ENCODE results near the gene ATG7. TPM values are rescaled to one million over a fixed set of nuclear protein-coding genes. Genes with fewer than 3 reads are reported as not detected.
A peak's percentile ranks its signal among the peaks of the same experiment; 100 is the strongest.

ATG7 gene
- polyA plus RNA-seq, 1 donor, result 16.6 TPM

- no CpG with 5 or more reads among the region's 16 CpGs for WGBS (ENCODE audit: insufficient coverage, low lambda C conversion rate)
- Histone ChIP-seq H3K36me3 (ENCODE audit: control insufficient read depth, insufficient read depth, low read length) (peaks cover 61% of the 10 kb centered on the region), H3K27ac (ENCODE audit: low read length) (no peak overlapping the region), H3K27me3 (ENCODE audit: control insufficient read depth, insufficient read depth, low read length) (no peaks in the 10 kb centered on the region), H3K4me1 (ENCODE audit: control insufficient read depth, insufficient read depth, low read length) (peaks cover 6% of the 10 kb centered on the region), H3K4me3 (ENCODE audit: low read length) (no peak overlapping the region), H3K9me3 (ENCODE audit: control insufficient read depth, low read depth, low read length) (no peaks in the 10 kb centered on the region)
- peak; percentile 34 for DNase-seq
These were observed 284.9 kb downstream of the ATG7 start for GRCh38 chr3:11556851-11557644.

GRCh38 chr3:11558002-11558401, 285.8 kb downstream of the ATG7 start:
- Histone ChIP-seq H3K9me3 (ENCODE audit: control insufficient read depth, low read depth, low read length) (no peaks in the 10 kb centered on the region), H3K27me3 (ENCODE audit: control insufficient read depth, insufficient read depth, low read length) (no peaks in the 10 kb centered on the region), H3K36me3 (ENCODE audit: control insufficient read depth, insufficient read depth, low read length) (peaks cover 71% of the 10 kb centered on the region), H3K27ac (ENCODE audit: low read length) (no peak overlapping the region), H3K4me3 (ENCODE audit: low read length) (no peak overlapping the region), H3K4me1 (ENCODE audit: control insufficient read depth, insufficient read depth, low read length) (peaks cover 6% of the 10 kb centered on the region)
- DNase-seq, result no peak
- no CpG with 5 or more reads among the region's 13 CpGs for WGBS (ENCODE audit: insufficient coverage, low lambda C conversion rate)

GRCh38 chr3:11558411-11558903, 286.3 kb downstream of the ATG7 start:
- H3K4me3 ChIP-seq (ENCODE audit: low read length), result no peak overlapping the region
- H3K36me3 ChIP-seq (ENCODE audit: control insufficient read depth, insufficient read depth, low read length), result peaks cover 73% of the 10 kb centered on the region
- H3K27me3 ChIP-seq (ENCODE audit: control insufficient read depth, insufficient read depth, low read length), result no peaks in the 10 kb centered on the region
- WGBS (ENCODE audit: insufficient coverage, low lambda C conversion rate), result 20% methylated on average over 1 of the region's 17 CpGs
- H3K4me1 ChIP-seq (ENCODE audit: control insufficient read depth, insufficient read depth, low read length), result peaks cover 6% of the 10 kb centered on the region
- DNase-seq, result no peak
- no peaks in the 10 kb centered on the region for H3K9me3 ChIP-seq (ENCODE audit: control insufficient read depth, low read depth, low read length)
- H3K27ac ChIP-seq (ENCODE audit: low read length), result no peak overlapping the region

- Histone ChIP-seq H3K9me3 (ENCODE audit: control insufficient read depth, low read depth, low read length) (no peaks in the 10 kb centered on the region), H3K27ac (ENCODE audit: low read length) (no peak overlapping the region), H3K27me3 (ENCODE audit: control insufficient read depth, insufficient read depth, low read length) (no peaks in the 10 kb centered on the region), H3K36me3 (ENCODE audit: control insufficient read depth, insufficient read depth, low read length) (peaks cover 75% of the 10 kb centered on the region), H3K4me1 (ENCODE audit: control insufficient read depth, insufficient read depth, low read length) (peaks cover 6% of the 10 kb centered on the region), H3K4me3 (ENCODE audit: low read length) (no peak overlapping the region)
- no CpG with 5 or more reads among the region's 37 CpGs for WGBS (ENCODE audit: insufficient coverage, low lambda C conversion rate)
- DNase-seq, result no peak
These were observed 287.0 kb downstream of the ATG7 start for GRCh38 chr3:11558918-11559815.

GRCh38 chr3:11559816-11560633, 287.8 kb downstream of the ATG7 start:
- Histone ChIP-seq H3K36me3 (ENCODE audit: control insufficient read depth, insufficient read depth, low read length) (peaks cover 75% of the 10 kb centered on the region), H3K9me3 (ENCODE audit: control insufficient read depth, low read depth, low read length) (no peaks in the 10 kb centered on the region), H3K4me3 (ENCODE audit: low read length) (no peak overlapping the region), H3K27me3 (ENCODE audit: control insufficient read depth, insufficient read depth, low read length) (no peaks in the 10 kb centered on the region), H3K27ac (ENCODE audit: low read length) (no peak overlapping the region), H3K4me1 (ENCODE audit: control insufficient read depth, insufficient read depth, low read length) (peaks cover 6% of the 10 kb centered on the region)
- WGBS (ENCODE audit: insufficient coverage, low lambda C conversion rate), result no CpG with 5 or more reads among the region's 15 CpGs
- DNase-seq, result no peak

- no CpG with 5 or more reads among the region's 12 CpGs for WGBS (ENCODE audit: insufficient coverage, low lambda C conversion rate)
- no peak overlapping the region for H3K27ac ChIP-seq (ENCODE audit: low read length)
- peaks cover 6% of the 10 kb centered on the region for H3K4me1 ChIP-seq (ENCODE audit: control insufficient read depth, insufficient read depth, low read length)
- no peaks in the 10 kb centered on the region for H3K9me3 ChIP-seq (ENCODE audit: control insufficient read depth, low read depth, low read length)
- H3K4me3 ChIP-seq (ENCODE audit: low read length), result no peak overlapping the region
- peaks cover 75% of the 10 kb centered on the region for H3K36me3 ChIP-seq (ENCODE audit: control insufficient read depth, insufficient read depth, low read length)
- no peaks in the 10 kb centered on the region for H3K27me3 ChIP-seq (ENCODE audit: control insufficient read depth, insufficient read depth, low read length)
- no peak for DNase-seq
These were observed 288.5 kb downstream of the ATG7 start for GRCh38 chr3:11560746-11561145.

- Histone ChIP-seq H3K4me1 (ENCODE audit: control insufficient read depth, insufficient read depth, low read length) (no peaks in the 10 kb centered on the region), H3K4me3 (ENCODE audit: low read length) (no peak overlapping the region), H3K9me3 (ENCODE audit: control insufficient read depth, low read depth, low read length) (no peaks in the 10 kb centered on the region), H3K36me3 (ENCODE audit: control insufficient read depth, insufficient read depth, low read length) (peaks cover 80% of the 10 kb centered on the region), H3K27me3 (ENCODE audit: control insufficient read depth, insufficient read depth, low read length) (no peaks in the 10 kb centered on the region), H3K27ac (ENCODE audit: low read length) (no peak overlapping the region)
- DNase-seq, result no peak
- no CpG with 5 or more reads among the region's 17 CpGs for WGBS (ENCODE audit: insufficient coverage, low lambda C conversion rate)
These were observed 290.2 kb downstream of the ATG7 start for GRCh38 chr3:11562277-11562881.

DNA sequence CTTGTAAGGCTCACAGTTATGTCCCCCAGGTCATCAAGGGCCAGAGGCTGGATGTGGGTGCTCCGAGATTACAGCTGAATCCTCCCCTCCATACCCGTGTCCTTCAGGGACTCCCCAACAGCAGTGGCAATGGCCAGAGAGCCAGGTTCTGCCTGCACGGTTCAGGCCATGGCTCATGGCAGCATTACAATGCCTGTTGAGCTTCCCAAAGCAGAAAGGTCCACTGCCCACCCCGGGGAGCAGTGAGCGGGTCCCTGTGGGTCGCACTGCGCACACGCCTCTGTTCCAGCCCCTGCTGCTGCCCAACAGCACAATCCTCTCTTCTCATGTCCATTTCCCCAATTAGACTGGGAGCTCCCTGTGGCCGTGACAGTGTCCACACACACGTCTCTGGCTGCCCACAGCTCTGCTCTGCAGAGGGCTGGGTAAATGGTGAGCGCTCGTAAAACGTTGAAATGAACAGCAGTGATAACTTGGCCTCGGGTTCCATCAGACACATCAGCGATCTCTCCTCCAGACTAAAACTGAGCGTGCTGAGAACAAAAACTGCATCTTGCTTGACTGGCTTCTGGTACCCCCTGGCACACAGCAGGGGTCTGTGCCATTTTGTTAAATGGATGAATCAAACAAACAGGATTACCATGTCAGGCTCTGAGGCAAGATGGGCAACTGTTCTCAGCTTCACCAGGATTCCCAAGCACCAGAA, 291.1 kb downstream of the ATG7 start:
- no peaks in the 10 kb centered on the region for H3K27me3 ChIP-seq (ENCODE audit: control insufficient read depth, insufficient read depth, low read length)
- DNase-seq, result no peak
- 80% methylated on average over 1 of the region's 16 CpGs for WGBS (ENCODE audit: insufficient coverage, low lambda C conversion rate)
- no peak overlapping the region for H3K4me3 ChIP-seq (ENCODE audit: low read length)
- peaks cover 80% of the 10 kb centered on the region for H3K36me3 ChIP-seq (ENCODE audit: control insufficient read depth, insufficient read depth, low read length)
- no peak overlapping the region for H3K27ac ChIP-seq (ENCODE audit: low read length)
- no peaks in the 10 kb centered on the region for H3K4me1 ChIP-seq (ENCODE audit: control insufficient read depth, insufficient read depth, low read length)
- no peaks in the 10 kb centered on the region for H3K9me3 ChIP-seq (ENCODE audit: control insufficient read depth, low read depth, low read length)

- no peaks in the 10 kb centered on the region for H3K4me1 ChIP-seq (ENCODE audit: control insufficient read depth, insufficient read depth, low read length)
- WGBS (ENCODE audit: insufficient coverage, low lambda C conversion rate), result no CpG with 5 or more reads among the region's 7 CpGs
- H3K36me3 ChIP-seq (ENCODE audit: control insufficient read depth, insufficient read depth, low read length), result peaks cover 79% of the 10 kb centered on the region
- H3K9me3 ChIP-seq (ENCODE audit: control insufficient read depth, low read depth, low read length), result no peaks in the 10 kb centered on the region
- no peaks in the 10 kb centered on the region for H3K27me3 ChIP-seq (ENCODE audit: control insufficient read depth, insufficient read depth, low read length)
- H3K4me3 ChIP-seq (ENCODE audit: low read length), result no peak overlapping the region
- DNase-seq, result no peak
- no peak overlapping the region for H3K27ac ChIP-seq (ENCODE audit: low read length)
These were observed 291.6 kb downstream of the ATG7 start for GRCh38 chr3:11563865-11564185.

Data from large intestine (tissue), 3 donors.